ENCODE measurements around the gene PTPRM.

DNA sequence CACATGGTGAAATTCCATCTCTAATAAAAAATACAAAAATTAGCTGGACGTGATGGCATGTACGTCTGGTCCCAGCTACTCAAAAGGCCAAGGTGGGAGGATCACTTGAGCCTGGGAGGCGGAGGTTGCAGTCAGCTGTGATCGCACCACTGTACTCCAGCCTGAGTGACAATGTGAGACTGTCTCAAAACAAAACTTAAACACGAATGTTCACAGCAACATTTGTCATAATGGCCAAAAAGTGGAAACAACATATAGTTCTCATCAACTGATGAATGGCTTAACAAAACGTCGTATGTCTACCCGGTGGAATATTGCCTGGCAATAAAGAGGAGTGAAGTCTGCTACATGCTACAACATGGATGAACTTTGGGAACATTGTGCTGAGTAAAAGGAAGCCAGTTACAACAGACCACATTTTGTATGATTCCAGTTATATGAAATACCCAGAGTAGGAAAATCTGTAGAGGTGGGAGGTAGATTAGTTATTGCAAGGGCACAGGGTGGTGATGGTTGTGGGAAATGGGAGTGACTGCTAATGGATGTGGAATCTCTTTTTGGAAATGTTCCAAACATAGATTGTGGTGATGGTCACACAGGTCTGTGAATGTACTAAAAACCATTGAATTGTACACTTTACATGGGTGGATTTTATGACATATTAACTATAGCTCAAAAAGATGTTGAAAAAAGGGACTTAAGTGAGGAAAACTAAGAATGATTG is 478.2 kb downstream of the PTPRM start:
- TF ChIP-seq, protein P1, sequence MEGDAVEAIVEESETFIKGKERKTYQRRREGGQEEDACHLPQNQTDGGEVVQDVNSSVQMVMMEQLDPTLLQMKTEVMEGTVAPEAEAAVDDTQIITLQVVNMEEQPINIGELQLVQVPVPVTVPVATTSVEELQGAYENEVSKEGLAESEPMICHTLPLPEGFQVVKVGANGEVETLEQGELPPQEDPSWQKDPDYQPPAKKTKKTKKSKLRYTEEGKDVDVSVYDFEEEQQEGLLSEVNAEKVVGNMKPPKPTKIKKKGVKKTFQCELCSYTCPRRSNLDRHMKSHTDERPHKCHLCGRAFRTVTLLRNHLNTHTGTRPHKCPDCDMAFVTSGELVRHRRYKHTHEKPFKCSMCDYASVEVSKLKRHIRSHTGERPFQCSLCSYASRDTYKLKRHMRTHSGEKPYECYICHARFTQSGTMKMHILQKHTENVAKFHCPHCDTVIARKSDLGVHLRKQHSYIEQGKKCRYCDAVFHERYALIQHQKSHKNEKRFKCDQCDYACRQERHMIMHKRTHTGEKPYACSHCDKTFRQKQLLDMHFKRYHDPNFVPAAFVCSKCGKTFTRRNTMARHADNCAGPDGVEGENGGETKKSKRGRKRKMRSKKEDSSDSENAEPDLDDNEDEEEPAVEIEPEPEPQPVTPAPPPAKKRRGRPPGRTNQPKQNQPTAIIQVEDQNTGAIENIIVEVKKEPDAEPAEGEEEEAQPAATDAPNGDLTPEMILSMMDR (IDR thresholded peaks at IDR 0.05): no peak
- TF ChIP-seq POLR2AphosphoS5 (IDR thresholded peaks at IDR 0.05; ENCODE audit: low read depth, low read length) (no peak), SIN3A (IDR thresholded peaks at IDR 0.05; ENCODE audit: borderline replicate concordance, insufficient read depth, low read depth, low read length) (no peak)
- TF ChIP-seq, protein P2, sequence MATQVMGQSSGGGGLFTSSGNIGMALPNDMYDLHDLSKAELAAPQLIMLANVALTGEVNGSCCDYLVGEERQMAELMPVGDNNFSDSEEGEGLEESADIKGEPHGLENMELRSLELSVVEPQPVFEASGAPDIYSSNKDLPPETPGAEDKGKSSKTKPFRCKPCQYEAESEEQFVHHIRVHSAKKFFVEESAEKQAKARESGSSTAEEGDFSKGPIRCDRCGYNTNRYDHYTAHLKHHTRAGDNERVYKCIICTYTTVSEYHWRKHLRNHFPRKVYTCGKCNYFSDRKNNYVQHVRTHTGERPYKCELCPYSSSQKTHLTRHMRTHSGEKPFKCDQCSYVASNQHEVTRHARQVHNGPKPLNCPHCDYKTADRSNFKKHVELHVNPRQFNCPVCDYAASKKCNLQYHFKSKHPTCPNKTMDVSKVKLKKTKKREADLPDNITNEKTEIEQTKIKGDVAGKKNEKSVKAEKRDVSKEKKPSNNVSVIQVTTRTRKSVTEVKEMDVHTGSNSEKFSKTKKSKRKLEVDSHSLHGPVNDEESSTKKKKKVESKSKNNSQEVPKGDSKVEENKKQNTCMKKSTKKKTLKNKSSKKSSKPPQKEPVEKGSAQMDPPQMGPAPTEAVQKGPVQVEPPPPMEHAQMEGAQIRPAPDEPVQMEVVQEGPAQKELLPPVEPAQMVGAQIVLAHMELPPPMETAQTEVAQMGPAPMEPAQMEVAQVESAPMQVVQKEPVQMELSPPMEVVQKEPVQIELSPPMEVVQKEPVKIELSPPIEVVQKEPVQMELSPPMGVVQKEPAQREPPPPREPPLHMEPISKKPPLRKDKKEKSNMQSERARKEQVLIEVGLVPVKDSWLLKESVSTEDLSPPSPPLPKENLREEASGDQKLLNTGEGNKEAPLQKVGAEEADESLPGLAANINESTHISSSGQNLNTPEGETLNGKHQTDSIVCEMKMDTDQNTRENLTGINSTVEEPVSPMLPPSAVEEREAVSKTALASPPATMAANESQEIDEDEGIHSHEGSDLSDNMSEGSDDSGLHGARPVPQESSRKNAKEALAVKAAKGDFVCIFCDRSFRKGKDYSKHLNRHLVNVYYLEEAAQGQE (IDR thresholded peaks at IDR 0.05; ENCODE audit: insufficient read depth in 1 of 2, low read depth in 2 of 2, low read length in 1 of 2): no peak

Measured in Panc1 (cell line).